Parathyroid adenoma (tissue), 2 donors: ENCODE measurements around the gene TTC39C.
"Not testable (repeated sequence)": the region's sequence is repeated elsewhere in the genome, so short reads cannot be mapped to it uniquely, and the experiment has no call there.

ENCODE experiments used
- H2AFZ ChIP-seq: fragments of 300-600 bp; sonication (generic); one replicate; pipeline ENCODE4 v1.7.0; 2017; ENCODE audit warnings: antibody characterized with exemption, mild to moderate bottlenecking
- H3K27ac ChIP-seq: fragments of 300-600 bp; sonication (generic); one replicate; pipeline ENCODE4 v1.7.0; 2017
- H3K27me3 ChIP-seq: fragments of 300-600 bp; sonication (generic); one replicate; pipeline ENCODE4 v1.7.0; 2017; ENCODE audit warnings: low read length; ENCODE audit not compliant: control insufficient read depth, insufficient read depth
- H3K36me3 ChIP-seq: fragments of 300-600 bp; sonication (generic); one replicate; pipeline ENCODE4 v1.7.0; 2017; ENCODE audit warnings: low read length; ENCODE audit not compliant: control insufficient read depth, insufficient read depth
- H3K4me1 ChIP-seq: fragments of 300-600 bp; sonication (generic); one replicate; pipeline ENCODE4 v1.7.0; 2017; ENCODE audit warnings: control low read depth
- H3K4me2 ChIP-seq: fragments of 300-600 bp; sonication (generic); one replicate; pipeline ENCODE4 v1.7.0; 2017; ENCODE audit warnings: low read length
- H3K4me3 ChIP-seq: fragments of 300-600 bp; sonication (generic); one replicate; pipeline ENCODE4 v1.7.0; 2017; ENCODE audit warnings: low read depth, low read length
- H3K79me2 ChIP-seq: fragments of 300-600 bp; sonication (generic); one replicate; pipeline ENCODE4 v1.7.0; 2017; ENCODE audit warnings: control low read depth
- H3K9ac ChIP-seq: fragments of 300-600 bp; sonication (generic); one replicate; pipeline ENCODE4 v1.7.0; 2017; ENCODE audit warnings: mild to moderate bottlenecking
- H3K9me3 ChIP-seq: fragments of 300-600 bp; sonication (generic); one replicate; pipeline ENCODE4 v1.7.0; 2017; ENCODE audit warnings: low read length; ENCODE audit not compliant: control insufficient read depth
- TF ChIP-seq, protein P1 (sequence below): fragments of 300-600 bp; sonication (generic); IDR thresholded peaks from one replicate; pipeline ENCODE4 v1.7.0; 2017; ENCODE audit warnings: antibody characterized with exemption, mild to moderate bottlenecking
- donor health status: primary hyperparathyroidism.

Gene TTC39C

GRCh38 chr18:24068945-24069693 lies 54.6 kb downstream of the TTC39C start:
- no peaks in the 10 kb centered on the region for H3K79me2 ChIP-seq
- no peak overlapping the region for H3K4me3 ChIP-seq
- H3K4me2 ChIP-seq, result no peak overlapping the region
- no peak overlapping the region for H3K27ac ChIP-seq
- no peak overlapping the region for H2AFZ ChIP-seq
- TF ChIP-seq, protein P1, sequence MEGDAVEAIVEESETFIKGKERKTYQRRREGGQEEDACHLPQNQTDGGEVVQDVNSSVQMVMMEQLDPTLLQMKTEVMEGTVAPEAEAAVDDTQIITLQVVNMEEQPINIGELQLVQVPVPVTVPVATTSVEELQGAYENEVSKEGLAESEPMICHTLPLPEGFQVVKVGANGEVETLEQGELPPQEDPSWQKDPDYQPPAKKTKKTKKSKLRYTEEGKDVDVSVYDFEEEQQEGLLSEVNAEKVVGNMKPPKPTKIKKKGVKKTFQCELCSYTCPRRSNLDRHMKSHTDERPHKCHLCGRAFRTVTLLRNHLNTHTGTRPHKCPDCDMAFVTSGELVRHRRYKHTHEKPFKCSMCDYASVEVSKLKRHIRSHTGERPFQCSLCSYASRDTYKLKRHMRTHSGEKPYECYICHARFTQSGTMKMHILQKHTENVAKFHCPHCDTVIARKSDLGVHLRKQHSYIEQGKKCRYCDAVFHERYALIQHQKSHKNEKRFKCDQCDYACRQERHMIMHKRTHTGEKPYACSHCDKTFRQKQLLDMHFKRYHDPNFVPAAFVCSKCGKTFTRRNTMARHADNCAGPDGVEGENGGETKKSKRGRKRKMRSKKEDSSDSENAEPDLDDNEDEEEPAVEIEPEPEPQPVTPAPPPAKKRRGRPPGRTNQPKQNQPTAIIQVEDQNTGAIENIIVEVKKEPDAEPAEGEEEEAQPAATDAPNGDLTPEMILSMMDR, result no peak
- H3K4me1 ChIP-seq, result no peaks in the 10 kb centered on the region
- no peak overlapping the region for H3K9ac ChIP-seq
- no peaks in the 10 kb centered on the region for H3K27me3 ChIP-seq
- no peaks in the 10 kb centered on the region for H3K9me3 ChIP-seq
- no peaks in the 10 kb centered on the region for H3K36me3 ChIP-seq

DNA sequence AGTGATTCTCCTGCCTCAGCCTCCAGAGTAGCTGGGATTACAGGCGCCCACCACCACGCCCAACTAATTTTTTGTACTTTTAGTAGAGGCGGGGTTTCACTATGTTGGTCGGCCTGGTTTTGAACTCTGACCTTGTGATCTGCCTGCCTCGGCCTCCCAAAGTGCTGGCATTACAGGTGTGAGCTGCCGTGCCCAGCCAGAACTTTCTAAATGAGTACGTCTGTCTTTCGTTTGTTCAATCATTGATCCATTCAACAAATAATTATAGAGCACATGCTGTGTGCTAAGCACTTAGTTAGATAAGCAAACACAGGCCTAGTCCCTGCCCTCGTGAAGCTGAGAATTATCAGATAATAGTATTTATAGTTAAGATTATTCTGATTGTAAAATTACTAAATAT lies 56.5 kb downstream of the TTC39C start:
- TF ChIP-seq, protein P1, result no peak
- Histone ChIP-seq H3K27ac (no peak overlapping the region), H3K9me3 (no peaks in the 10 kb centered on the region), H3K36me3 (no peaks in the 10 kb centered on the region), H3K9ac (no peak overlapping the region), H3K4me3 (no peak overlapping the region), H3K79me2 (no peaks in the 10 kb centered on the region), H3K4me2 (no peak overlapping the region), H3K27me3 (no peaks in the 10 kb centered on the region), H2AFZ (no peak overlapping the region), H3K4me1 (no peaks in the 10 kb centered on the region)

- Histone ChIP-seq H3K4me1 (no peaks in the 10 kb centered on the region), H3K79me2 (no peaks in the 10 kb centered on the region), H3K9me3 (no peaks in the 10 kb centered on the region), H3K36me3 (no peaks in the 10 kb centered on the region), H3K4me3 (no peak overlapping the region), H3K4me2 (no peak overlapping the region), H2AFZ (no peak overlapping the region), H3K9ac (no peak overlapping the region), H3K27me3 (no peaks in the 10 kb centered on the region), H3K27ac (no peak overlapping the region)
- TF ChIP-seq, protein P1, result no peak
Observed at GRCh38 chr18:24071779-24072178, 57.2 kb downstream of the TTC39C start.

DNA sequence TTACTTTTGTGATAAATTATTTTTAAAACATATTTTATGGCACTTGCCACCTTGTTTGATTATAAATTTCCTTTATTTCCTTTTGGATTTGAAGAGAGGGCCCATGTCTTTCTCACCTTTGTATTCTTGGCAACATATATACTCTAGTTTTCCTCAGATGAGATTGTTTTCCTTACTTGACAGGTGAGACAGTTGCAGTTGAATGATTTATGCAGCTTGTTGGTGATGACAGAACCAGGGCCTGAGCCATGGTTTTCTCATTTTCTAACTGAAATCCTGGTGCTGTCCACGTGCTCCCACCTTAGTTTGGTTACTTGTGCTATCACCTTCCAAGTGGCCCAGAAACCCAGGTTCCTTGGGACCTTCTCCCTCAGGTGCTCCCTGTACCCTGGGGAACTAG lies 58.2 kb downstream of the TTC39C start:
- no peak overlapping the region for H3K4me3 ChIP-seq
- TF ChIP-seq, protein P1, result no peak
- no peak overlapping the region for H3K9ac ChIP-seq
- no peak overlapping the region for H2AFZ ChIP-seq
- no peaks in the 10 kb centered on the region for H3K4me1 ChIP-seq
- no peaks in the 10 kb centered on the region for H3K27me3 ChIP-seq
- no peak overlapping the region for H3K27ac ChIP-seq
- no peak overlapping the region for H3K4me2 ChIP-seq
- no peaks in the 10 kb centered on the region for H3K36me3 ChIP-seq
- H3K9me3 ChIP-seq, result no peaks in the 10 kb centered on the region
- no peaks in the 10 kb centered on the region for H3K79me2 ChIP-seq

DNA sequence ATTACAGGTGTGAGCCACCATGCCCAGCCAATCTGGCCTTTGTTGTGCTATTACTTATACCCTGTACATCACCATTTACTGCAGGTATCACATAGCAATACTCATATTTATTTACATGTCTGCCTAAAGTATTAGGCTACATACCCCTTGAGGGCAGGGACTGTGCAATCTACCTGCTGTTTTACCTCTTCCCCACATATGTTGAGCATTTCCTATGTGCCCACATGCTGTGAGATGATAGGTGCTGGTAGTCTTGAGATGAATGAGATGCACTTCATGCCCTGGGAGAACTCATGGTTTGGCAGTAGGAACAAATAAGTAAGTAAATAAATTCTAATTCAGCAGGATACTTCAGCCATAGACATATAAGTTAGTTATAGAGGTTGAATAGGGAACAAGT lies 59.2 kb downstream of the TTC39C start:
- Histone ChIP-seq H3K27ac (no peak overlapping the region), H3K4me2 (no peak overlapping the region), H3K36me3 (no peaks in the 10 kb centered on the region), H3K79me2 (no peaks in the 10 kb centered on the region), H3K4me3 (no peak overlapping the region), H2AFZ (no peak overlapping the region), H3K9ac (no peak overlapping the region), H3K27me3 (no peaks in the 10 kb centered on the region), H3K9me3 (no peaks in the 10 kb centered on the region), H3K4me1 (no peaks in the 10 kb centered on the region)
- TF ChIP-seq, protein P1, result no peak

DNA sequence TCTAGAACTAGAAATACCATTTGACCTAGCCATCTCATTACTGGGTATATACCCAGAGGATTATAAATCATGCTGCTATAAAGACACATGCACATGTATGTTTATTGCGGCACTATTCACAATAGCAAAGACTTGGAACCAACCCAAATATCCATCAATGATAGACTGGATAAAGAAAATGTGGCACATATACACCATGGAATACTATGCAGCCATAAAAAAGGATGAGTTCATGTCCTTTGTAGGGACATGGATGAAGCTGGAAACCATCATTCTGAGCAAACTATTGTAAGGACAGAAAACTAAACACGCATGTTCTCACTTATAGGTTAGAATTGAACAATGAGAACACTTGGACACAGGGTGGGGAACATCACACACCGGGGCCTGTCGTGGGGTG lies 60.2 kb downstream of the TTC39C start:
- H3K4me3 ChIP-seq, H3K4me2 ChIP-seq, H3K27me3 ChIP-seq, H3K9me3 ChIP-seq, H3K9ac ChIP-seq, H3K27ac ChIP-seq, H2AFZ ChIP-seq, H3K36me3 ChIP-seq, H3K79me2 ChIP-seq, H3K4me1 ChIP-seq: not testable (repeated sequence)
